Caco-2 (cell line): ENCODE results near the gene HAPLN3. TPM values are rescaled to one million over a fixed set of nuclear protein-coding genes. Genes with fewer than 3 reads are reported as not detected.

Experiments
- BruUV-seq: library from RNA; stranded (reverse); fragments of 400-500 nt; replicated peaks from 2 replicates; lab custom pipeline; 2021; lab: Mats Ljungman, UMichigan
- CTCF ChIA-PET: fragments of 300-600 bp; sonication (Branson Sonifier 250); formaldehyde crosslinking; loops from one replicate; lab custom pipeline; 2022; ENCODE audit warnings: antibody characterized with exemption; lab: Charles Lee
- POLR2A ChIA-PET: fragments of 300-600 bp; sonication (Branson Sonifier 250); formaldehyde crosslinking; loops from one replicate; lab custom pipeline; 2022; ENCODE audit warnings: antibody characterized with exemption; lab: Charles Lee
- DNase-seq, 2 experiments: peaks; one replicate each; pipeline versions ENCODE4 v3.0.0 to v3.0.0-alpha.2; 2020 to 2022
- H3K27me3 ChIP-seq: replicated peaks from 2 replicates; pipeline ENCODE4 v1.6.0; 2011; ENCODE audit warnings: low read length; ENCODE audit not compliant: control insufficient read depth, insufficient read depth
- H3K36me3 ChIP-seq: 2 replicates; pipeline ENCODE4 v1.5.1; 2011; ENCODE audit warnings: low read length; ENCODE audit not compliant: control insufficient read depth, insufficient read depth
- H3K4me1 ChIP-seq: fragments of 250-450 bp; sonication (Bioruptor Pico); 2 replicates; pipeline ENCODE4 v1.5.1; 2020; ENCODE audit warnings: mild to moderate bottlenecking
- H3K4me3 ChIP-seq: 2 replicates; pipeline ENCODE4 v1.5.1; 2011; ENCODE audit warnings: low read depth, mild to moderate bottlenecking, control low read depth, low read length
- H3K9me3 ChIP-seq: fragments of 250-450 bp; sonication (Bioruptor Pico); 2 replicates; pipeline ENCODE4 v1.5.1; 2020; ENCODE audit warnings: mild to moderate bottlenecking, moderate library complexity
- H3K27ac Mint-ChIP-seq: one replicate; pipeline ENCODE4 v1.8.0; 2022; ENCODE audit warnings: mixed read lengths; ENCODE audit not compliant: unreplicated experiment
- H3K27me3 Mint-ChIP-seq: one replicate; pipeline ENCODE4 v1.8.0; 2022; ENCODE audit warnings: mixed read lengths; ENCODE audit not compliant: insufficient read depth, unreplicated experiment
- H3K36me3 Mint-ChIP-seq: one replicate; pipeline ENCODE4 v1.8.0; 2022; ENCODE audit warnings: mild to moderate bottlenecking, mixed read lengths; ENCODE audit not compliant: insufficient read depth, unreplicated experiment
- H3K4me1 Mint-ChIP-seq: one replicate; pipeline ENCODE4 v1.8.0; 2022; ENCODE audit warnings: low read depth, mixed read lengths; ENCODE audit not compliant: unreplicated experiment
- H3K4me3 Mint-ChIP-seq: one replicate; pipeline ENCODE4 v1.8.0; 2022; ENCODE audit warnings: mild to moderate bottlenecking, moderate library complexity, mixed read lengths; ENCODE audit not compliant: unreplicated experiment
- H3K9me3 Mint-ChIP-seq: one replicate; pipeline ENCODE4 v1.8.0; 2022; ENCODE audit warnings: mixed read lengths; ENCODE audit not compliant: unreplicated experiment
- CTCF ChIP-seq, 2 experiments: fragments of 200-600 bp in 1 of 2; IDR thresholded peaks; 1 replicate in 1 of 2; 2 replicates in 1 of 2; pipeline versions ENCODE4 v1.5.1 to v1.8.0; 2011 to 2022; ENCODE audit warnings: antibody characterized with exemption in 1 of 2, control low read depth in 1 of 2, inconsistent platforms in 1 of 2, low read depth in 1 of 2, low read length in 1 of 2, mild to moderate bottlenecking in 1 of 2, moderate library complexity in 1 of 2; ENCODE audit not compliant: insufficient read depth in 1 of 2, severe bottlenecking in 1 of 2, unreplicated experiment in 1 of 2
- intact Hi-C: fragments of 100-400 bp; cut with micrococcal nuclease; formaldehyde crosslinking; loops from one replicate; pipeline ENCODE4 v1.10.0; 2022; ENCODE audit not compliant: unreplicated experiment
- total RNA-seq: library from RNA; stranded (reverse); gene quantifications from 2 replicates; pipeline ENCODE4 v1.2.3, GENCODE V29; 2022

The HAPLN3 gene
- total RNA-seq, 1 experiment from 2014 or later, result 16.7 TPM

- Mint-ChIP-seq H3K4me3 (no peak overlapping the region), H3K27ac (no peak overlapping the region), H3K36me3 (no peaks in the 10 kb centered on the region), H3K27me3 (no peaks in the 10 kb centered on the region), H3K4me1 (no peaks in the 10 kb centered on the region), H3K9me3 (no peaks in the 10 kb centered on the region)
- ChIA-PET CTCF (no interaction called here), POLR2A (no interaction called here)
- intact Hi-C loops, result loop anchor here (10.0 kb wide), 1 partner anchor 301 kb away; no protein-coding TSS in a partner anchor
- no peak for TF ChIP-seq CTCF (IDR thresholded peaks at IDR 0.05; ENCODE audit: insufficient read depth in 1 of 2, low read depth in 1 of 2, low read length in 1 of 2, severe bottlenecking in 1 of 2, unreplicated experiment in 1 of 2)
- H3K27me3 ChIP-seq, result no peaks in the 10 kb centered on the region
- H3K4me3 ChIP-seq, result no peak overlapping the region
- DNase-seq, result no peak
- no peaks in the 10 kb centered on the region for H3K36me3 ChIP-seq
- no TSS peak for BruUV-seq
- H3K4me1 ChIP-seq, result no peaks in the 10 kb centered on the region
- no peaks in the 10 kb centered on the region for H3K9me3 ChIP-seq
Observed at GRCh38 chr15:88874275-88874674, 21.1 kb downstream of the HAPLN3 start.

DNA sequence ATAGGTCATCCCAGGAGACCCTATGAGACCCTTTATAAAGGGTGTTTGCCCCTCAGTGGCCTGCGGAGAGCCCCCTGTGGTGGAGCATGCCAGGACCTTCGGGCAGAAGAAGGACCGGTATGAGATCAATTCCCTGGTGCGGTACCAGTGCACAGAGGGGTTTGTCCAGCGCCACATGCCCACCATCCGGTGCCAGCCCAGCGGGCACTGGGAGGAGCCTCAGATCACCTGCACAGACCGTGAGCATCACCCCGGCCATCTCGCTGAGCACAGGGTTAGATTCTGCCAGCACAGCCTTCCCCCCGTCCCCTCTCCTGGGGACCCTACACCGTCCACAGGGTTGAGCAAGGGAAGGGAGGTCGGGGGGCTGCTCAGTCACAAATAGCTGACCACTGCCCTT, 21.6 kb downstream of the HAPLN3 start:
- no peak overlapping the region for H3K27ac Mint-ChIP-seq
- no peaks in the 10 kb centered on the region for H3K4me1 Mint-ChIP-seq
- Histone ChIP-seq H3K27me3 (no peaks in the 10 kb centered on the region), H3K4me3 (no peak overlapping the region), H3K36me3 (no peaks in the 10 kb centered on the region), H3K4me1 (no peaks in the 10 kb centered on the region), H3K9me3 (no peaks in the 10 kb centered on the region)
- no peak for DNase-seq
- no peaks in the 10 kb centered on the region for H3K9me3 Mint-ChIP-seq
- no TSS peak for BruUV-seq
- no peak for TF ChIP-seq CTCF (IDR thresholded peaks at IDR 0.05; ENCODE audit: insufficient read depth in 1 of 2, low read depth in 1 of 2, low read length in 1 of 2, severe bottlenecking in 1 of 2, unreplicated experiment in 1 of 2)
- no peaks in the 10 kb centered on the region for H3K36me3 Mint-ChIP-seq
- no peaks in the 10 kb centered on the region for H3K27me3 Mint-ChIP-seq
- no peak overlapping the region for H3K4me3 Mint-ChIP-seq
- intact Hi-C loops, result loop anchor here (10.0 kb wide), 1 partner anchor 301 kb away; no protein-coding TSS in a partner anchor
- POLR2A ChIA-PET, result no interaction called here
- CTCF ChIA-PET, result no interaction called here

DNA sequence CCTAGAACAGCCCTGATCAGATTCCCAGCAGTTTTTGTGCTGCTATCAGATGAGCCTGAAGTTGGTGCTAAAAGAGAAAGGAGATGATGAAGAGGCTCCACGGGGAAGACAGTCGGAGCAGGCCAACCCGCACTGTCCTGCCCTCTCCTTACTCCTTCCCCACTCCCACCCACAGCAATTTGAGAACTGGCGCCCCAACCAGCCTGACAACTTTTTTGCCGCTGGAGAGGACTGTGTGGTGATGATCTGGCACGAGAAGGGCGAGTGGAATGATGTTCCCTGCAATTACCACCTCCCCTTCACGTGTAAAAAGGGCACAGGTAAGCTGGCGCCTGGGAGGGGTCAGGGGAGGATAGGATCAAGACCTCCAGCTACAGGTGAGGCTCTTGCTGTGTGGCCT, 22.6 kb downstream of the HAPLN3 start:
- H3K27ac Mint-ChIP-seq, result no peak overlapping the region
- no peaks in the 10 kb centered on the region for H3K36me3 ChIP-seq
- no peaks in the 10 kb centered on the region for H3K9me3 ChIP-seq
- H3K4me3 Mint-ChIP-seq, result no peak overlapping the region
- H3K36me3 Mint-ChIP-seq, result no peaks in the 10 kb centered on the region
- intact Hi-C loops, result loop anchor here (10.0 kb wide), 1 partner anchor 302 kb away; no protein-coding TSS in a partner anchor
- H3K4me1 ChIP-seq, result no peaks in the 10 kb centered on the region
- no peaks in the 10 kb centered on the region for H3K4me1 Mint-ChIP-seq
- peaks cover 2% of the 10 kb centered on the region for H3K27me3 Mint-ChIP-seq
- H3K4me3 ChIP-seq, result no peak overlapping the region
- H3K27me3 ChIP-seq, result no peaks in the 10 kb centered on the region
- TF ChIP-seq CTCF (IDR thresholded peaks at IDR 0.05; ENCODE audit: insufficient read depth in 1 of 2, low read depth in 1 of 2, low read length in 1 of 2, severe bottlenecking in 1 of 2, unreplicated experiment in 1 of 2), result no peak
- BruUV-seq, result no TSS peak
- CTCF ChIA-PET, result no interaction called here
- no peaks in the 10 kb centered on the region for H3K9me3 Mint-ChIP-seq
- DNase-seq, result no peak
- POLR2A ChIA-PET, result no interaction called here
